GM23338 (cell line): ENCODE data around the gene PTGR3. TPM values are rescaled to one million over a fixed set of nuclear protein-coding genes. Genes with fewer than 3 reads are reported as not detected.

Source experiments
- ATAC-seq: fragments of 200-7000 bp; cut with Tn5 transposase; 3 replicates; pipeline ENCODE4 v1.9.1; 2020
- DNase-seq: peaks from one replicate; pipeline ENCODE4 v3.0.0-alpha.2; 2015; ENCODE audit warnings: low spot score
- H2AFZ ChIP-seq: fragments of 200-600 bp; sonication (generic); 2 replicates; pipeline ENCODE4 v1.8.0; 2016; ENCODE audit warnings: antibody characterized with exemption, mild to moderate bottlenecking, moderate library complexity
- H3F3A ChIP-seq: fragments of 200-600 bp; sonication (generic); replicated peaks from 2 replicates; pipeline ENCODE4 v1.8.0; 2017; ENCODE audit warnings: antibody characterized with exemption, mixed run types, low read depth
- H3K27ac ChIP-seq: fragments of 200-600 bp; sonication (generic); 2 replicates; pipeline ENCODE4 v1.6.1; 2016; ENCODE audit warnings: low read depth
- H3K27me3 ChIP-seq: fragments of 200-600 bp; sonication (generic); 2 replicates; pipeline ENCODE4 v1.8.0; 2016; ENCODE audit warnings: mild to moderate bottlenecking, mixed run types, moderate library complexity; ENCODE audit not compliant: insufficient read depth
- H3K36me3 ChIP-seq: fragments of 200-600 bp; sonication (generic); 2 replicates; pipeline ENCODE4 v1.8.0; 2016; ENCODE audit warnings: mild to moderate bottlenecking; ENCODE audit not compliant: insufficient read depth
- H3K4me1 ChIP-seq: fragments of 200-600 bp; sonication (generic); 2 replicates; pipeline ENCODE4 v1.8.0; 2016; ENCODE audit warnings: mild to moderate bottlenecking, moderate library complexity; ENCODE audit not compliant: insufficient read depth
- H3K4me2 ChIP-seq: fragments of 200-600 bp; sonication (generic); 2 replicates; pipeline ENCODE4 v1.7.1; 2017; ENCODE audit warnings: mixed run types
- H3K4me3 ChIP-seq: fragments of 200-600 bp; sonication (generic); 2 replicates; pipeline ENCODE4 v1.6.1; 2016; ENCODE audit warnings: mixed run types
- H3K79me2 ChIP-seq: fragments of 200-600 bp; sonication (generic); replicated peaks from 2 replicates; pipeline ENCODE4 v1.8.0; 2017; ENCODE audit warnings: mild to moderate bottlenecking; ENCODE audit not compliant: insufficient read depth
- H3K9me2 ChIP-seq: fragments of 200-600 bp; sonication (generic); 2 replicates; pipeline ENCODE4 v1.8.0; 2017; ENCODE audit not compliant: insufficient read depth
- H4K20me1 ChIP-seq: fragments of 200-600 bp; sonication (generic); replicated peaks from 2 replicates; pipeline ENCODE4 v1.8.0; 2017; ENCODE audit warnings: mild to moderate bottlenecking; ENCODE audit not compliant: insufficient read depth
- H3K27ac Mint-ChIP-seq: 2 replicates; pipeline ENCODE4 v1.8.0; 2020; ENCODE audit warnings: inconsistent platforms, mild to moderate bottlenecking, moderate library complexity, mixed read lengths
- H3K27me3 Mint-ChIP-seq: 3 replicates; pipeline ENCODE4 v1.8.0; 2022; ENCODE audit warnings: low read depth, mild to moderate bottlenecking, moderate library complexity, mixed read lengths, inconsistent platforms; ENCODE audit not compliant: insufficient read depth, poor library complexity
- H3K36me3 Mint-ChIP-seq: 3 replicates; pipeline ENCODE4 v1.8.0; 2021; ENCODE audit warnings: low read depth, mild to moderate bottlenecking, inconsistent platforms, moderate library complexity, mixed read lengths
- H3K4me1 Mint-ChIP-seq: 3 replicates; pipeline ENCODE4 v1.8.0; 2020; ENCODE audit warnings: mild to moderate bottlenecking, inconsistent platforms, mixed read lengths
- H3K4me3 Mint-ChIP-seq: 3 replicates; pipeline ENCODE4 v1.8.0; 2021; ENCODE audit warnings: moderate library complexity, mild to moderate bottlenecking, inconsistent platforms, mixed read lengths
- H3K9me3 Mint-ChIP-seq: 3 replicates; pipeline ENCODE4 v1.8.0; 2020; ENCODE audit warnings: moderate library complexity, mild to moderate bottlenecking, inconsistent platforms, mixed read lengths
- ETS1 ChIP-seq: IDR thresholded peaks from 2 replicates; pipeline ENCODE4 v1.6.1; 2016; ENCODE audit warnings: antibody characterized with exemption
- EZH2 ChIP-seq: fragments of 200-600 bp; sonication (generic); IDR thresholded peaks from one replicate; pipeline ENCODE4 v1.8.0; 2017; ENCODE audit warnings: antibody characterized with exemption, mild to moderate bottlenecking, low read depth; ENCODE audit not compliant: unreplicated experiment
- POLR2AphosphoS5 ChIP-seq: IDR thresholded peaks from 2 replicates; pipeline ENCODE4 v1.6.1; 2016; ENCODE audit warnings: antibody characterized with exemption, low read depth
- REST ChIP-seq: IDR thresholded peaks from one replicate; pipeline ENCODE4 v1.6.1; 2018; ENCODE audit warnings: antibody characterized with exemption; ENCODE audit not compliant: unreplicated experiment
- STAT1 ChIP-seq: IDR thresholded peaks from one replicate; pipeline ENCODE4 v1.6.1; 2016; ENCODE audit warnings: antibody characterized with exemption; ENCODE audit not compliant: unreplicated experiment
- ZNF331 ChIP-seq: fragments of 250-450 bp; sonication (Bioruptor Pico); IDR thresholded peaks from 2 replicates; pipeline ENCODE4 v1.5.0; 2020; ENCODE audit warnings: low read depth, mild to moderate bottlenecking, moderate library complexity
- ZNF462 ChIP-seq: fragments of 250-450 bp; sonication (Bioruptor Pico); IDR thresholded peaks from 2 replicates; pipeline ENCODE4 v1.5.0; 2020; ENCODE audit warnings: mild to moderate bottlenecking, moderate library complexity
- polyA plus RNA-seq: library from polyadenylated mRNA; unstranded; fragments of >200 nt; fragmentation: Nextera tagmentation; extraction: Ambion mirVana; gene quantifications from 2 replicates; pipeline ENCODE4 v1.2.1, GENCODE V29; 2016
- total RNA-seq: library from RNA; depleted of rRNA; stranded (reverse); fragments of >200 nt; shearing (Covaris generic); gene quantifications from 2 replicates; pipeline ENCODE4 v1.2.3, GENCODE V29; 2014

The PTGR3 gene
- total and polyA plus RNA-seq, 2 experiments from 2014 or later = 0.84 to 1.5 TPM

GRCh38 chr18:75206452-75207309 is 2.3 kb downstream of the PTGR3 start (continued):
- TF ChIP-seq ZNF462 (CRISPR knock-in tag) (no peak), ETS1 (no peak), ZNF331 (CRISPR knock-in tag) (no peak)

GRCh38 chr18:75205514-75206132 is 3.3 kb downstream of the PTGR3 start:
- Mint-ChIP-seq H3K4me1 (peaks cover 47% of the 10 kb centered on the region), H3K27ac (no peak overlapping the region), H3K27me3 (peaks cover 74% of the 10 kb centered on the region), H3K9me3 (no peaks in the 10 kb centered on the region; the same call in 2 of the 3 replicates), H3K4me3 (peak overlapping the region; percentile 79), H3K36me3 (no peaks in the 10 kb centered on the region; the same call in 2 of the 3 replicates)
- peaks cover 9% of the 10 kb centered on the region; the same call in 1 of the 2 replicates for H3F3A ChIP-seq
- ATAC-seq (no peak), DNase-seq (peak; percentile 68)
- no peak overlapping the region for H3K27ac ChIP-seq
- H3K36me3 ChIP-seq = no peaks in the 10 kb centered on the region
- no peaks in the 10 kb centered on the region for H3K9me2 ChIP-seq
- peaks cover 19% of the 10 kb centered on the region for H4K20me1 ChIP-seq
- H3K4me2 ChIP-seq = peak overlapping the region; percentile 98
- H3K79me2 ChIP-seq = no peaks in the 10 kb centered on the region
- H3K27me3 ChIP-seq = peaks cover 87% of the 10 kb centered on the region
- no peak overlapping the region for H2AFZ ChIP-seq
- H3K4me3 ChIP-seq = peak overlapping the region; percentile 83
- H3K4me1 ChIP-seq = peaks cover 39% of the 10 kb centered on the region
- TF ChIP-seq STAT1 = no peak
- no peak for TF ChIP-seq POLR2AphosphoS5
- no peak for TF ChIP-seq ZNF331 (CRISPR knock-in tag)
- no peak for TF ChIP-seq REST
- TF ChIP-seq EZH2 = peak; percentile 54
